BE2C (cell line): Measurements from ENCODE around the gene KRT72.

Experiments
- DNase-seq: peaks from one replicate; pipeline ENCODE4 v3.0.0-alpha.2; 2020
- H3K27me3 ChIP-seq: fragments of 250-450 bp; sonication (Bioruptor Pico); 2 replicates; pipeline ENCODE4 v1.5.1; 2020; ENCODE audit warnings: mild to moderate bottlenecking
- H3K36me3 ChIP-seq: fragments of 250-450 bp; sonication (Bioruptor Pico); 2 replicates; pipeline ENCODE4 v1.5.1; 2020; ENCODE audit warnings: mild to moderate bottlenecking
- H3K4me1 ChIP-seq: fragments of 250-450 bp; sonication (Bioruptor Pico); 2 replicates; pipeline ENCODE4 v1.5.1; 2020
- H3K4me3 ChIP-seq: 2 replicates; pipeline ENCODE4 v1.5.1; 2011; ENCODE audit warnings: low read depth, low read length
- H3K9me3 ChIP-seq: fragments of 250-450 bp; sonication (Bioruptor Pico); 2 replicates; pipeline ENCODE4 v1.5.1; 2020
- TF ChIP-seq, protein P1 (sequence below): IDR thresholded peaks from 2 replicates; pipeline ENCODE4 v1.5.1; 2012; ENCODE audit warnings: mild to moderate bottlenecking, low read depth, low read length

KRT72 gene

DNA sequence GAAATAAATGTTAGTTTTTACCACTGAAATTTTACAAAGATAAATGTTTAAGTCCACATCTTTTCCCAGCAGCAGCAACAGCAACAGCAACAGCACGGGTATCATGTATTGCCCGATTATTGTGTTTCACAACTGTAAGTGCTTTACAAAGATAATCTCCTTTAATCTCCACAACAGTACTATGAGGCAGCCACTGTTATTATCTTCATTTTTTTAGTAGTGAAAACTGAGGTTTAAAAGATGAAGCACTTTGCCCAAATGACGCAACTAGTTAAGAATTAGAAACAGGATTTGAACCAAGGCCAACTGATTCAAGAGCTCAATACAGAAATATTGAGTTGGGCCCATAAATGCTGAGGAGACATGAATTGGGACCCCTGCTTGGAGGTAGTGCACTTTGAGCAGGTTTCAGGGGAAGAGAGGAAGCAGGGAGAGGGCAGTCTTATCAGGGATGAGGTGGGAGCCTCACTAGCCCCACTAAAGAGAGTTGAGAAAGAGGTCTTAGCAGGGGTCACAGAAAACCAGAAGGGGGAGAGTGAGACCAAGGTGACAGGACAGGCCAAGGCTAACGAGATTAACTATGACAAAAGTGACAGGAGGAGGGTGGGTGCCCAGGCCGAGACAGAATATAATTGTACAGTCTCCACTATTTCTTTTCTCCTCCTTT is 35.5 kb upstream of the KRT72 start:
- no peak for DNase-seq
- Histone ChIP-seq H3K27me3 (peaks cover 15% of the 10 kb centered on the region), H3K4me3 (no peak overlapping the region), H3K36me3 (no peaks in the 10 kb centered on the region), H3K4me1 (no peaks in the 10 kb centered on the region), H3K9me3 (no peaks in the 10 kb centered on the region)
- TF ChIP-seq, protein P1, sequence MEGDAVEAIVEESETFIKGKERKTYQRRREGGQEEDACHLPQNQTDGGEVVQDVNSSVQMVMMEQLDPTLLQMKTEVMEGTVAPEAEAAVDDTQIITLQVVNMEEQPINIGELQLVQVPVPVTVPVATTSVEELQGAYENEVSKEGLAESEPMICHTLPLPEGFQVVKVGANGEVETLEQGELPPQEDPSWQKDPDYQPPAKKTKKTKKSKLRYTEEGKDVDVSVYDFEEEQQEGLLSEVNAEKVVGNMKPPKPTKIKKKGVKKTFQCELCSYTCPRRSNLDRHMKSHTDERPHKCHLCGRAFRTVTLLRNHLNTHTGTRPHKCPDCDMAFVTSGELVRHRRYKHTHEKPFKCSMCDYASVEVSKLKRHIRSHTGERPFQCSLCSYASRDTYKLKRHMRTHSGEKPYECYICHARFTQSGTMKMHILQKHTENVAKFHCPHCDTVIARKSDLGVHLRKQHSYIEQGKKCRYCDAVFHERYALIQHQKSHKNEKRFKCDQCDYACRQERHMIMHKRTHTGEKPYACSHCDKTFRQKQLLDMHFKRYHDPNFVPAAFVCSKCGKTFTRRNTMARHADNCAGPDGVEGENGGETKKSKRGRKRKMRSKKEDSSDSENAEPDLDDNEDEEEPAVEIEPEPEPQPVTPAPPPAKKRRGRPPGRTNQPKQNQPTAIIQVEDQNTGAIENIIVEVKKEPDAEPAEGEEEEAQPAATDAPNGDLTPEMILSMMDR: no peak

DNA sequence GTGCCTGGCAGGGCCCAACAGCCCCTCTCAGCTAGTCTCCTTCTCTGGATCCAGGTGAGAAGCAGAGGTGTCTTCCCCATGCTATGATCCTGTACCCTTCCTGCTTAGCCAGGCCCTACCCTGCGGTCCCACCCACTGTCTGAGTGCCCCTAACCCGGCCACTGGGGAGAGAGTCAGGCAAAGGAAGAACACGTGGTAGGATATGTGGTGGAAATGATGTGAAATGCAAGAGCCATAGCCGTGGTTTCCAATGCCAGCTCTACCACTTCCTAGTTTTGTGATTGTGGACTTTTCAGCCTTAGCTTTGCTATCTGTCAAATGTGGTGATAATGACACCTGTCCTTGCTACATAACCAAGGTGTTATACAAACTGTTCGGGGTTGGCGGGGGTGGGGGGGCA is 34.9 kb upstream of the KRT72 start:
- TF ChIP-seq, protein P1: no peak
- no peaks in the 10 kb centered on the region for H3K9me3 ChIP-seq
- DNase-seq: no peak
- H3K4me1 ChIP-seq: no peaks in the 10 kb centered on the region
- no peak overlapping the region for H3K4me3 ChIP-seq
- H3K36me3 ChIP-seq: no peaks in the 10 kb centered on the region
- H3K27me3 ChIP-seq: peaks cover 16% of the 10 kb centered on the region

DNA sequence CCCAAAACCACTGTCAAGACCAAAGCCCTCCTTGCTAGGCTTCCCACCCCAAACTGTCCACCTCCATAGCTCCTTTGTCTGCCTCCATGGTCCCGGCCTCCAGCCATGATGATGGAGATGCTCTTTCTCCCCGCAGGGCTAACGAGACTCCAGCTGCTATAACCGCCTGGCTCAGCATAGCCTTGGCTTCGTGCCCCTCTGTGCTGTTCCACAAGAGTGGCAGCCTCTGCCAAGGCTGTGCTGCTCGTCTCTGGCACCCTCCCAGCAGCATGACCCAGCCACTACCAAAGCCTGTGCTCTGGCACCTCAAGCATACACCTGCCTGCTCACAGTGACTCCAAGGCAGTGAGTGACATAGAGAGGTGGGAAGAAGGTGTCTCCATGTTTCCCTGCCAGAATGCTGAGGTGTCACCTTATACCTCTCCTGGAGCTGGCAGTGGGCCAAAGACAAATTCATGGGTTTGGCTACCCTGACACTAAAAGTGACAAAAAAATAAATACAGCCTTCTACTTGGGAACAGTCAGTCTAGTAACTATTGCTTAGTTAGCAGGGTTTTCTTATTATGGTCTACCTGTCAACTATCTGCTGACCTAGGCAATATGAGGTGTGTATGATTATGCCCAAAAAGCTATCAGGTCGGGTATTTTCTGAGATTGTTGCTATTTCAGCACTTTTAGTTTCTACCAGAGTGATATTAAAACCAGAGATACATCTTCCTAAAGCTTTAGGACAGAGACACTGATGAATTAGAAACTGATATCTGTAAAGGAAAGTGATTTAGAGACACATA is 33.2 kb upstream of the KRT72 start:
- Histone ChIP-seq H3K9me3 (no peaks in the 10 kb centered on the region), H3K4me1 (no peaks in the 10 kb centered on the region), H3K4me3 (no peak overlapping the region), H3K27me3 (peaks cover 19% of the 10 kb centered on the region), H3K36me3 (no peaks in the 10 kb centered on the region)
- no peak for DNase-seq
- TF ChIP-seq, protein P1: no peak

DNA sequence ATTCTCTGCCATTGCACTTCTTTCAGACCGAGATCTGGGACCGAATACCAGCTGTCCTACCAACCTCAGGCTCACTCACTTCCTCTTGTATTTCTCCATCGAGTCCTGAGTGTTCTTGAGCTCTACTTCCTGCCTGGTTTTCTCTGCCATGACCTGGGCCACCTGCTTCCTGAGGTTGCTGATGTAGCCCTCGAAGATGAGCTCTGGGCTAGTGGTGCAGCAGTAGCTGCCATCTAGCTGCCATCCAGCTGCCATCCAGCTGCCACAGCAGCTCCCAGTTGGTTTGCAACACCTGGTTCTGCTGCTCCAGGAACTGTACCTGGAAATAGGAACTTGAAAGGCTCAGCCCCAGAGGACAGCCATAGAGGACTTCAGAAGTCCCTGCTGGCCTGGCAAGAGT is 32.1 kb upstream of the KRT72 start:
- Histone ChIP-seq H3K27me3 (peaks cover 19% of the 10 kb centered on the region), H3K4me1 (no peaks in the 10 kb centered on the region), H3K4me3 (no peak overlapping the region), H3K36me3 (no peaks in the 10 kb centered on the region), H3K9me3 (no peaks in the 10 kb centered on the region)
- no peak for DNase-seq
- TF ChIP-seq, protein P1: no peak

DNA sequence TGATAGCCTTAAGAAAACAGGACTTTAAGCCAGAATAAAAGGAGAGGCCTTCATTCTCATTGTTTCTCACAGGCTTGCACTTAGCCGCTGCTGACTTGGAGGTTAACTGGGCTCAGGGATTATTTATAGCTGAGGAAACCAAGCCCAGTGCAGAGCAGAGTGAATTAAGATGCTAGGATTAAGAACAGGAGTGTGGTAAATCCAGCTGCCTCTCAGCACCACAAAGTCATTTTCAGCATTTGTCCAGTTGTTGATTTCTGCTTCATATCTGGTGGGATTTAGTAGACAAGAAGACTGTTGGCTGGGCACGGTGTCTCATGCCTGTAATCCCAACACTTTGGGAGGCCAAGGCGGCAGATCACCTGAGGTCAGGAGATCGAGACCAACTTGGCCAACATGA is 31.4 kb upstream of the KRT72 start:
- TF ChIP-seq, protein P1: no peak
- Histone ChIP-seq H3K36me3 (no peaks in the 10 kb centered on the region), H3K9me3 (no peaks in the 10 kb centered on the region), H3K4me1 (no peaks in the 10 kb centered on the region), H3K27me3 (peaks cover 18% of the 10 kb centered on the region), H3K4me3 (no peak overlapping the region)
- DNase-seq: no peak
